Kidney epithelial cell (primary cell): ENCODE results near the gene SLC26A5. TPM values are rescaled to one million over a fixed set of nuclear protein-coding genes. Genes with fewer than 3 reads are reported as not detected.

Experiments
- DNase-seq: peaks from one replicate; pipeline ENCODE4 v3.0.0-alpha.2; 2010; ENCODE audit warnings: low read depth
- H3K27me3 ChIP-seq: 2 replicates; pipeline ENCODE4 v1.6.0; 2011; ENCODE audit warnings: low read length; ENCODE audit not compliant: control insufficient read depth, insufficient read depth
- H3K36me3 ChIP-seq: 2 replicates; pipeline ENCODE4 v1.5.1; 2011; ENCODE audit warnings: low read length; ENCODE audit not compliant: control insufficient read depth, insufficient read depth
- H3K4me3 ChIP-seq: 2 replicates; pipeline ENCODE4 v1.5.1; 2011; ENCODE audit warnings: low read depth, mild to moderate bottlenecking, control low read depth, low read length
- CTCF ChIP-seq: IDR thresholded peaks from 2 replicates; pipeline ENCODE4 v1.5.1; 2011; ENCODE audit warnings: mild to moderate bottlenecking, moderate library complexity, low read length, control low read depth, inconsistent platforms; ENCODE audit not compliant: insufficient read depth, poor library complexity, severe bottlenecking
- total RNA-seq: library from RNA; depleted of rRNA; stranded (reverse); fragments of >200 nt; gene quantifications from 2 replicates; pipeline ENCODE4 v1.2.3, GENCODE V29; 2015

Gene SLC26A5
- total RNA-seq, 1 donor from 2014 or later = not detected

- no peak for TF ChIP-seq CTCF
- no peaks in the 10 kb centered on the region for H3K36me3 ChIP-seq
These were observed 98.3 kb downstream of the SLC26A5 start, which contains the start of gene PSMC2 for GRCh38 chr7:103347507-103348267. PSMC2 (plus strand) TSS chr7:103347643; CDS start chr7:103347712, 69 bp downstream.

GRCh38 chr7:103346396-103346795, 99.6 kb downstream of the SLC26A5 start:
- Histone ChIP-seq H3K36me3 (no peaks in the 10 kb centered on the region), H3K4me3 (no peak overlapping the region), H3K27me3 (no peaks in the 10 kb centered on the region)
- DNase-seq = no peak
- no peak for TF ChIP-seq CTCF

More at GRCh38 chr7:103347507-103348267, 98.3 kb downstream of the SLC26A5 start, which contains the start of gene PSMC2:
- Histone ChIP-seq H3K4me3 (peak within 1 kb of the TSS; percentile 93), H3K27me3 (no peaks in the 10 kb centered on the region)
- DNase-seq = peak; percentile 57

- Histone ChIP-seq H3K4me3 (peak within 1 kb of the TSS; percentile 90), H3K27me3 (no peaks in the 10 kb centered on the region), H3K36me3 (peaks cover 2% of the 10 kb centered on the region)
- no peak for TF ChIP-seq CTCF
- peak; percentile 62 for DNase-seq
These were observed 101.4 kb downstream of the SLC26A5 start, which contains the start of gene DNAJC2 for GRCh38 chr7:103344453-103345149. DNAJC2 (minus strand) TSS chr7:103344767; CDS start chr7:103344622, 145 bp downstream.

GRCh38 chr7:103343758-103344452, 102.1 kb downstream of the SLC26A5 start:
- peak overlapping the region; percentile 90 for H3K4me3 ChIP-seq
- peaks cover 2% of the 10 kb centered on the region for H3K36me3 ChIP-seq
- no peaks in the 10 kb centered on the region for H3K27me3 ChIP-seq
- TF ChIP-seq CTCF = no peak
- DNase-seq = no peak

GRCh38 chr7:103343332-103343731, 102.7 kb downstream of the SLC26A5 start:
- no peaks in the 10 kb centered on the region for H3K27me3 ChIP-seq
- H3K4me3 ChIP-seq = peak overlapping the region; percentile 90

More at GRCh38 chr7:103343332-103343731, 102.7 kb downstream of the SLC26A5 start:
- no peak for TF ChIP-seq CTCF
- DNase-seq = no peak
- H3K36me3 ChIP-seq = peaks cover 2% of the 10 kb centered on the region
